Stromal cell of bone marrow (primary cell): ENCODE data around the gene ACSF2.
"Not testable (repeated sequence)": the region's sequence is repeated elsewhere in the genome, so short reads cannot be mapped to it uniquely, and the experiment has no call there.

ENCODE experiments used
- DNase-seq: peaks from one replicate; pipeline ENCODE4 v3.0.0-alpha.2; 2012; ENCODE audit warnings: low read depth

ACSF2 gene, protein sequence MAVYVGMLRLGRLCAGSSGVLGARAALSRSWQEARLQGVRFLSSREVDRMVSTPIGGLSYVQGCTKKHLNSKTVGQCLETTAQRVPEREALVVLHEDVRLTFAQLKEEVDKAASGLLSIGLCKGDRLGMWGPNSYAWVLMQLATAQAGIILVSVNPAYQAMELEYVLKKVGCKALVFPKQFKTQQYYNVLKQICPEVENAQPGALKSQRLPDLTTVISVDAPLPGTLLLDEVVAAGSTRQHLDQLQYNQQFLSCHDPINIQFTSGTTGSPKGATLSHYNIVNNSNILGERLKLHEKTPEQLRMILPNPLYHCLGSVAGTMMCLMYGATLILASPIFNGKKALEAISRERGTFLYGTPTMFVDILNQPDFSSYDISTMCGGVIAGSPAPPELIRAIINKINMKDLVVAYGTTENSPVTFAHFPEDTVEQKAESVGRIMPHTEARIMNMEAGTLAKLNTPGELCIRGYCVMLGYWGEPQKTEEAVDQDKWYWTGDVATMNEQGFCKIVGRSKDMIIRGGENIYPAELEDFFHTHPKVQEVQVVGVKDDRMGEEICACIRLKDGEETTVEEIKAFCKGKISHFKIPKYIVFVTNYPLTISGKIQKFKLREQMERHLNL

DNA sequence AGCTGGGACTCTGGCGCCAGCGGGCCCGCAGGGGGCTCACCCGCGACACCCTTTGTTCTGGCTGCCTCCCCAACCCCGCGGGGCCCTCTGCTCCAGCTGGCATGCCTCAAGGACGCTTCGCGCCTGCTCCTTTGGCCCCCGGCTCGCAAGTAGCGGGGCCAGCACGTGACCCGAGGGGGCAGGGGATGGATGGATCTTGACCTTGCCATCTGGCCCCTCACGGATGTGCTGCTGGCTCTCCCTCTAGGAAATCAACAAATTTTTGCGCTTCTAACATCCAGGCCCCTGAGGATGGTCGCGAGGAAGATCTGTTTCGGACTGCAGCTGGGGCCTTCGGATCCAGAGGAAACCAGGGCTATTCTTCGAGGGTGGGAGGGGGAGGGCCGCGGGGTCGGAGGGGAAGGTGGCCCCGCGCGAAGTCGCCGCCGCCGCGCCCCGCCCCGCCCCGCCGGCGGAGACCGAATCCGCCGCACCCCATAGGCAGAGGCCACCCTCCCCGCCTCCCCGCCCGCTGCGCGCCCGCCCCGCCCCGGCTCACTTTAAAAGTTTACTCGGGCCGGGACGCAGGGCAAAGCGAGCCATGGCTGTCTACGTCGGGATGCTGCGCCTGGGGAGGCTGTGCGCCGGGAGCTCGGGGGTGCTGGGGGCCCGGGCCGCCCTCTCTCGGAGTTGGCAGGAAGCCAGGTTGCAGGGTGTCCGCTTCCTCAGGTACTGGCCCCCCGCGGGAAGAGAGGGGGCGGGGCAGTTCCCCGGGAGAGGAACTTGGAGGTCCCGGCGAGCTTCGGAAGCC, at the start of gene ACSF2:
Gene ACSF2 (plus strand): TSS at position 537 of the 790 bp plus-strand sequence. CDS start 44 bp downstream, at position 581.
- peak; percentile 32 for DNase-seq

DNA sequence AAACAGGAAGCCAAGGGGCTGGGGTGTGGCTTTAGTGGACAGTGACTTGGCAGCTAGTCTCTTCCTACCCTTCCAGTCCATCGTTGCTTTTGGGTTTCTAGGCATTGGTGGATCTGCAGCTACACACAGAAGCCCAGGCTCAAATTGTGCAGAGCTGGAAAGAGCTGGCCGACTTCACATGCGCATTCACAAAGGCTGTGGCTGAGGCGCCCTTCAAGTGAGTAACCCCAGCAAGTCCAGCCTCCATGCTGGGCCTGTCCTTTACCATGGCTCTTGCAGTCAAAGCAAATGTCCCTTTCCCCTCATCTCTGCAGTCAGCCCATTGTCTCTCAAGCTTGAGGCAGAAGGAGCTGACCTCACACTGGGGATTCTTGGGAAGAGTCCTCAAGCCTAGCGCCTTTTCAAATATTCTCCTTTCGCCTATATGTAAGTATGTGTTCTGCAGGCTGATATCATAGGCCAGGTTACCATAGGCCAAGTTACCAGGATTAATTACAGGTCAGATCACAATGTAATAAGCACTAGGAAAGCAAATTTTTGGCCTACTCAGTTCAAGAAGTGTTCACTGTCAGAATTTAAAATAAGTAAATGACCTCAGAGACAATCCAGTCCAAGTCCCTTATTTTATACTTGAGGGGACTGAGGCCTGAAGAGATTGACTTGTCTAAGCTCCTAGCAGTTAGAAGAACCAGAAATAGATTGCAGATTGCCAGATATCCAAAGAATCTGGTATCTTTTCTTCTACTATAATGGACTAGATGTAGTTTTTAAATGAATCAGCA, 46.5 kb upstream of the ACSF2 start:
- DNase-seq, result no peak

DNA sequence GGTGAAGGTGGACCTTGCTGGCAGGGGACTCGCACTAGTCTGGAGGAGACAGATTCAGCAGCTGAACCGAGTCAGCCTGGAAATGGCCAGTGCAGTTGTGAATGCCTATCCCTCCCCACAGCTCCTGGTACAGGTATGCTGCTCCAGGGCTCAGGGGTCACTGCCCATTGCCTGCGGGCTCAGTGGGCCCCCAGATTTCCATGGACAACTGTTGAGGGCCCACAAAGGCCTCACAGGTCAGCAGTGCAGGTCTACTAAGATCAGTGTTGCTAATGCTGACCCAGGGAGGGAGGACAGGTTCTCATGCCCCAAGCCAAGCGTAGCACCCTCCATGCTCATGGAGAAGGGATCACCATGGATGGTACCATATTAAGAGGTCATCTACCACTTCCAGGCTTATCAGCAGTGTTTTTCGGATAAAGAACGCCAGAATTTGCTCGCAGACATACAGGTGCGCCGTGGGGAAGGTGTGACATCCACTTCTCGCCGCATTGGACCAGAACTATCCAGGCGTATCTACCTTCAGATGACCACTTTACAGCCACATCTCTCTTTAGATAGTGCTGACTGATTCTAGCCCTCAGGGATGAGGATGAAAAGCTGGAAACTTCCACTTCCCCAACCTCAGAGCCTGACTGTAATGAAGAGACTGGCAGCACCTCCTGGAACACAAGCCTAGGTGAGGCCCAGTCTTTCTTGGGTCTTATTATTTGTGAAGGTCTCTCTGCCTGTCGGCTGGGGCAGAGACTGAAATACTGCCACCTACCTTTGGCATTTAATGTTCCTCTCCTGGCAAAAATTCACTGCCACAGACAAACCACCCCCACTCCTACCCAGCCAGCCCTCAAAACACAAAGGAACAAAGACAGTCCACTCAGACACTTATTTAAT, 45.4 kb upstream of the ACSF2 start:
- no peak for DNase-seq

DNA sequence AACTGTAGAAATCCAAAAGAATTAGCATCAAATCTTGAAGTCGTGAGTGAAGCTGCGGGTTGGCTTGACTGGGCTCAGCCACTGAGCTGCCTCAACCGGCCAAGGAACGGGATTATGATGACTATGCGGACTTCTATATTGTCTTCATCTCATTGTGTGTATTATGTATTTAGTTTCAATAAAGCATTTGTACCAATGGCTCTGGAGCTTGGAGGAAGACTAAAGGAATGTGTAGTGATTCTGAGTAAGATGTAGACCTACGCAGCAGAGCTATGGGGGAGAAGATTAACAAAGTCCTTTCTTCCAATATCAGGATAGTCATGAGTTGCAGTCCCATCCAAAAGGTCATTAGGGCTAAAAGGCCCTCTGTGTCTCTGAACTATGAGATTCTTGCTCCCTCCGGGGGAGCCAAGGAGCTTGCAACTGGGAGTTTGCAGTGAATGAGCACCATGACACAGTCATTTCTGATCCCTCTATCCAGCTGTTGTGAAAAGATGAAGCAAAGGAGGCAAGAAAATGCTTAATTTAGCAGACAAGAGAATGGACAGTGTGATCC, 44.7 kb upstream of the ACSF2 start:
- DNase-seq, result no peak

DNA sequence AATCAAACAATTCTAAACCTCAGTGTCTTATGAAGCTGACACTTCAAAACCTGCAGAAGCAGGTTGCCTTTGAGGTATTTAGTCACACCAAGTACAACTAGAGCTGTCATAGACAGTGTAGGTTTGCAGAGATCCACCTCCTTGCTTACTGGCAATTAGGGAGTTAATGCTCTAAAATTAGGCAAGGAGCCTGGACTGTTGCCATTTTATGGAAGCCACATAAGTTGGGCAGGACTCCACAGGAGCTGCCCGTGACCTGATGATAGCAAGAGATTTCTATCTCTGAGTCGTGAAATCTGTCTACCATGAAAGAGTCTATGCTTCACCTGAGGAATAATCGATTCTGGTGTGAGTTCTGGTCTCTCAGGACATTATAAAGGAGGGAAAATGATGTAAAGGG, 44.1 kb upstream of the ACSF2 start:
- DNase-seq, result no peak

DNA sequence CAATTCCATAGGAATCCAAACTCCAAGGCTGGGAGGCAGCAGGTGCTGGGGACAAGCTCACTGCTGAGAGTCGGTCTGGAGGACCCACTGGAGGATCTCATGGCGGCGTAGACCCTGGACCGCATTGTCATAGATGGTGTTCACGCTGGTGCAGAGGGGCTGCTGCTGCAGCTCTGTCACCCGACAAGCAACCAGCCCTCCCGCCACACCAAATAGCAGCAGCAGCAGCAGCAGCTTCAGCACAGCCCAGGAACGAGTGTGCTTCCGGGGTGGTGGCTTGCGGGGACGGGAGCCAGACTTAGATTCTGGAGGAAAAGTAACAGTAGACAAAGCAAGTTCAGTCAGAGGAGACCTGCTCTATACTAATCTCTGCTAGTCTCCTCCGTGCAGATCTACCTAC, 43.1 kb upstream of the ACSF2 start:
- no peak for DNase-seq

DNA sequence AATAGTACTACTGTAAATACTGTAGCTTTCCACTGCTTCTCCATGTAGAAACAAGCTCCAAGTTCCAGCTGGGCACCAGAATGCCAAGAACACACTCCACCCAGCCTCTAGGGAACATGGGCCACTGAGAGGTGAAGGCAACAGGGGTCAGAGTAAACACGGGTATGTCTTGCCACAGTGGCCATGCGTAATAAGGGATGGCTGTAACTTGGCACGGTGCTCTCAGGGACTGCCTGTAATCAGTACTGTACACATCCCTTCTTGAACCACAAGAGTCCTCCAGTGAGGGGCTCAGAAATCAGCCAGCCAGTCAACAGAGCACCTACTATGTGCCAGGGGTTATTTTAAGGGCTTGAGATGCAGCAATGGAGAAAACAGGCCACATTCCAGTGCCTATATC, 39.5 kb upstream of the ACSF2 start:
- no peak for DNase-seq

DNA sequence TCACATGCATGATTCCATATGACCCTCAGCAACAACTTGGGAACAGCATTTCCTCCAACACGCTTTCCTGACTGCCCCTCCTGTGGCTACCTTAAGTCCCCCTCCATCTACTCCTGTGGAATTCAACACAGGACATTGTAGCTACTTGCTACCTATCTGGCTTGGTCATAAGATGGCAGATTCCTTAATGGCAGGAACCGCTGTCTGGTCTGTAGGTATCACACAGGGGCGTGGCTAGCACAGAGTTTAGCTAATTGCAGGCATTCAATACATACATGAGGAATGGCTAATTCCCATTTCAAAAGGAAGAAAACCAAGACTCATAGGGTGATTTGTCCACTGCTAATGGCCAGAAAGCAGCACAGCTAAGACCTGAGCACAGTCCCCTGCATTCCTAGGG, 37.3 kb upstream of the ACSF2 start:
- DNase-seq, result no peak

DNA sequence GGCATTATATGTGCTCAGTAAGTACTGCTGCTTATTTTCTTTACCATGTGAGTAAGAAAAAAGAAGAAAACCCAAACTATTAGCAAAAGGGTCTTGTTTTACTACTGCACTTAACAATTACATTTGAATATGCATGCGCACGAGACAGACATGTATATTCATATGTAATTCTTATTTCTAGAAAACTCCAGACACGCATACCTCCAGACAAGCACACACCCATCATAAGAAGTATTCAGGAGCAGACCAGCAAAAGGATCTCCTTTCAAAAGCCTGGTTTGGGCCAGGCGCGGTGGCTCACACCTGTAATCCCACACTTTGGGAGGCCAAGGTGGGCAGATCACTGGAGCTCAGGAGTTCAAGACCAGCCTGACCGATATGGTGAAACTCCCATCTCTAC, 36.5 kb upstream of the ACSF2 start:
- DNase-seq, result no peak

DNA sequence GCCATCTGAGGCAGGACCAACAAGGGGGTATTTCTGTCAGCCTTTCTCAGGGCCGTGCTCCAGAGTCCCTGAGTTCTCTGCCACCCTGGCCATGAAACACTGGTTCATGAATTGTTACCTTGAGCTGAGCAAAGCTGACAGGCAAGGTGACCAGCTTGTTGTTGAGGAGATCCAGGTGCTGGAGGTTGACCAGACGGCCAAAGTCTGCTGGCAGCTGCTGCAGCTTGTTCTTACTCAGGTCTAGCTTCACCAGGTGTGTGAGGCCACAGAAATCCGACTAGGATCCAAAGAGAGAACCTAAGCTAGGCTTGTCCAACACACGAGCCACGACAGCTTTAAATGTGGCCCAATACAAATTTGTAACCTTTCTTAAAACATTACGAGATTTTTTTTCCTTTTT, 33.4 kb upstream of the ACSF2 start:
- no peak for DNase-seq

DNA sequence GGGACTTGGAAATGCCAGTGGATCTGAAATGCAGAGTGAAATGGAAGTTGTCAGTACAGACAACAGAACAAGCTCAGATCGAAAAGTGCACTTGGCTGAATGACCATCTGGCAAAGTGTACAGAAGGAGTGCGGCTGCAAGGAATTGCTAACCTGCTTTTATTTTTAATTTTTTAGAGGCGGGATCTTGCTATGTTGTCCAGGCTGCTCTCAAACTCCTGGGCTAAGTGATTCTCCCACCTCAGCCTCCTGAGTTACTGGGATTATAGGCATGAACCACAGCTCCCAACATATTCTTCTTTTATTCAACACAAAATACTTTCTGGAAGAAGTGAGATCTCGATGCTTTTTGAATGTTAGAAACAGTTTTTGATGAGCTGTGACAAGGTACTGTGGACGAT, 32.3 kb upstream of the ACSF2 start:
- no peak for DNase-seq

DNA sequence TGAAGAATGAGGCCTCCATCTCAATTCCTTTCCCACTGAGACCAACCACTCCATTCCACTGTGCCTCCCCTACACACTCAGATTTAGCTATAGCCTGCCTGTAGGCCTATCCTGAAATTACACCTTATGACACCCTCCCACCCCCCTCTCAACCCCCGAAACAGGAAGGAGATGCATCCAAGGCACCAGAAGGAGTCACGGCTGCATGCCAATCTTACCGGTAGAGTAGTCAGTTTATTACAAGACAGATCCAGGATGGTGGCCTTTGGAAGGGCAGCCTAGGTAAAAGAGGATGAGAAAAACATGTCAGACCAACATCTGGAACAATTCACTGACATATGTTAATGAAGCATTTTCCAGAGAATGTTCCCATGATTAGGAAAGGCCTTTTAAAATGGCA, 31.3 kb upstream of the ACSF2 start:
- DNase-seq, result no peak

DNA sequence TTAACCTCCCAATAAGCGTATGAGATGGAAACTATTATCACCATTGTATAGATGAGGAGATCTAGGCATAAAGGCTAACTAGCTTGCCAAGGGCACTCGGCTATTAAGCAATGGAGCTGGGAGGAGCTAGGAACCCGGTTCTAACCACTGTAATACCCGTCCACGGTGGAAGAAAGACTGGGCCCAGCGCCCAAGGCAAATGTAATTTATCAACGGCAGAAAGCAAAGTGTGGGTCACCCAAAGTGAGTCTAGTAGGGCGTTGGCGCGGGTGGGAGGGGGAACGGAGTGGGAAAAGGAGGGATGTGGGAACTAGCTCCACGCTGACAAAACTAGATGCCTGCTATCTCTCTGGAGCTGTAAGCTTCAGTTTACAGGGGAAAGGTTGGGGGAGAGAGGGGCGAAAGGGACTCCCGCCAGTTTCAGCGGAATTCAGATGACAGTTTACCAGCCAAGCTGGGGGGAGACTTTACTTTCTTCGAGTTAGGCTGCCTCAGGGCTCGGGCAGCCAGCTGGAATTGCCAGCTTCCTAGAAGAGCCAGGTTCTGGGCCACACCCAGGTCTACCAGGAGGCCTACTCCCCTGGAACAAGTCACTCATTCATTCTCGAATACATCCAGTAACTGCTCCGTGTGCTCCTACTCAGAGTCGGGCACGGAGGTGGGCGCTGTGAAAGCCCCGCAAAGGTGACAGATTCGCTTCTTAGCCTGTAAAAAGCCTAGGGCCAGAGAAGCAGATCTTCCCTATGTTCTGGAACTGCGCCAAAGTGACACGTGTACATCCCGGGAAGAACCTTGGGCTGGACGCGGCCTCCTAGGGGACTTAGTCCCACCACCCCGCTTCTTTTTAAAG, 29.5 kb upstream of the ACSF2 start:
- DNase-seq, result peak; percentile 42

DNA sequence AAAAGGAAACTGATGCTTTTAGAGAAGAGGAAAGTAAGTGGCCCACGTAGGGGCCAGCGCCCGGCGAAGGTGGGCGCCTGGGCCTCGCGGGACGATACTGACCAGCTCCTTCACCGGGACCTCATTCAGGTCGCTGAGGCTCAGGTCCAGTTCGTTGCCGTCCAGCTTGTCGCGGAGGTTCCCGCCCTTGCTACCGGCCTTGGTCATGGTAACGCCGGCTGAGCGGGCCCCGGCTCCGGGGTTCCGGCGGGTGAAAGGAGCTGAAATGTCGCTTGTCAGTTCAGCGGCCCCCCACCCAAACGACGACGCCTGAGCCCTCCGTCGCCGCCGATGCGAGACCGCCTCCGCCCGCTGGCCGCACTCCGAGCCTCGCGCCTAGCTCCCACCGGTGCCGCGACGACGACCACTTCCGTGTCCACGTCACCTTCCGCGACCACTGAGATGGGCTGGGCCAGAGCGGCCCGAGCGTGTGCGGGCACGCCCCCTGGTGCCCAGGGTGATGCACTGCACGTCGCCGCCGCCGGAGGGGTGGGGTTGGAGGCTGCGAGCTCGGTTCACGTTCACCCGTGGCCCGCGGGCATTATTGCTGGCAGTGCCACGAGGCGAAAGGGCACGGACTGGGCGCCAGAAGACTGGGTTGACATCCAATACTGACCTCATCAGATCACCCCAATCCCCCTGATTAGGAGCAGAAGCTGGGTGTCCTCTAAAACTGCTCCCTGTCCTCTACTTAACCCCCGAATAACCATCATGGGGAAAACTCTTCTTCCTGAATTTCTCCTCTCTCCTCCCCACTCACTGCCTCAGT, 28.7 kb upstream of the ACSF2 start, which contains the start of gene LRRC59:
Gene LRRC59 (minus strand): TSS at position 413 of the 808 bp plus-strand sequence. CDS start 206 bp downstream, at position 207.
- DNase-seq, result peak; percentile 56

DNA sequence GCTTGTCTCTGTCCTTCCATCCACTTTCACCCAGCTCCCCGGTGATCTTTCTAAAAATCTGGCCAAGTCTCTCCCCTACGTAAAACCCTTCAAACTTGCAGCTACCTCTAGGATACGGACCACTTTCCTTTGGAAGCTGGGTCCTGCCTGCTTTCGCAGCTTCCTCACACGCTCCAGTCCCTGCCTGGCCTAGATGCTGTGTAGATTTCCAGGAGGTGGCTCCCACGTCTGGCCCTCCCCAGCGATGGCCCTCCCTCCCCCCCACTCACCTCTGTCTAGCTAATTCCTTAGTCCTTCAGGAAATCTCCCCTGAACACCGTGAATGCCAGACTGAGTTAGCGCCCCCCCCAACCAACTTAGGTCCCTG, 28.1 kb upstream of the ACSF2 start:
- no peak for DNase-seq

DNA sequence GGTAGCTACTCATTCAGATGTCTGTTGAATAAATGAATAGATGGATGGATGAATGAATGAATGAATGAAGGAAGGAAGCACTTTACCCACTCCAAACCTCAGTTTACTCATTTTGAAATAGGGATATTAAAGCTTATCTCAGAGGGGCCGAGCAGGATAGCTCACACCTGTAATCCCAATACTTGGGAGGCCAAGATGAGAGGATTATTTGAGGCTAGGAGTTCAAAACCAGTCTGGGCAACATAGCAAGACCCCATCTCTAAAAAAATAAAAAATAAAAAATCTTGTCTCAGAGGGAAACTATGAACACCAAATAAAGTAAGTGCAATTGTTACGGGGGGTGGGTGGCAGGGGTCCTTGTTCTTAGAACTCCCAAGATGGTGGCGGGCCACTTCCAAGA, 27.3 kb upstream of the ACSF2 start:
- not testable (repeated sequence) for DNase-seq

DNA sequence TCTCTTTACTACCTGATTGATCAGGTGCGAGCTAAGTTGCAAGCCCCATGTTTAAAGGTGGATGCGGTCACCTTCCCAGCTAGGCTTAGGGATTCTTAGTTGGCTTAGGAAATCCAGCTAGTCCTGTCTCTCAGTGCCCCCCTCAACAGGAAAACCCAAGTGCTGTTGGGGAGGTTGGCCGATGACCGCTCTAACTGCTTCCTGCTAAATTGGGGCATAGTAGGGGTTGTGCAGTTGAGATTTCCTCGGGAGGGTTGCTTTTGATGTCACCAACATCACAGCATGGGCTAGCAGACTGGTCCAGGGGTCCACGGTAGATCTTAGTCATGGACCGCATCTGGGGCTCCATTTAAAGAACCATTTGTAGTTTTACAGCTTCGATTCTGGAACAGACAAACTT, 26.4 kb upstream of the ACSF2 start:
- DNase-seq, result not testable (repeated sequence)

DNA sequence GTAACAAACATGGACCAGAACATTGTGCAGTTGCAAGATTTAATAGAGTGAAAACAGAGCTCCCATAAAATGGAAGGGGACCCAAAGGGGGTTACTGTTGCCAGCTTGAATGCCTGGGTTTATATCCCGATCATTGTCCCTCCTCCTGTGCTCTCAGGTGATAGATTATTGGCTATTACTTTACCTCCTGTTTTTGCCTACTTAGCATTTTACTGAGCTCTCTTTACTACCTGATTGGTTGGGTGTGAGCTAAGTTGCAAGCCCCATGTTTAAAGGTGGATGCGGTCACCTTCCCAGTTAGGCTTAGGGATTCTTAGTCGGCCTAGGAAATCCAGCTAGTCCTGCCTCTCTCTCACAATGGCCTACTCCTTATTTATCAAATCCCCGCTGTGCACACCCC, 20.7 kb upstream of the ACSF2 start:
- DNase-seq, result not testable (repeated sequence)

DNA sequence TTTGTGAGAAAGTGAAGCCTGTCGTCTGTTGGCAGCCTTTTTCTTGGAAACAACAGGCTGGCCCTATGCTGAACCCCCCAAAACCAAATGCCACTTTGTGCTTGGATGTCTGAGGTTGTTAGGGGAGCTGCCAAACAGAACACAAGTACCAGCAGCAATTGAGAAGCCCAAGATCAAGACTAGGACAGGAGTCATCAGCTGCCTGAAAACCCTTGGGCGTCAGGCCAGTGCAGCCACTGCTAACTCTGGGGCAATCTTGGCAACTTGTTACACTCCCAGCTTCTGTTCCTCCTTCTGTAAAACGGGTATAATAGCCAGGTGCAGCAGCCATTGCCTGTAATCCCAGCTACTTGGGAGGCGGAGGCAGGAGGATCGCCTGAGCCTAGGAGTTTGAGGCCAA, 19.4 kb upstream of the ACSF2 start:
- DNase-seq, result no peak
